PC-9 (cell line): Measurements from ENCODE around the gene OPN4. TPM values are rescaled to one million over a fixed set of nuclear protein-coding genes. Genes with fewer than 3 reads are reported as not detected.

Experiments
- BruUV-seq: library from RNA; stranded (reverse); fragments of 400-500 nt; replicated peaks from 2 replicates; lab custom pipeline; 2021; lab: Mats Ljungman, UMichigan
- CTCF ChIA-PET: fragments of 300-600 bp; sonication (Branson Sonifier 250); formaldehyde crosslinking; loops from one replicate; lab custom pipeline; 2022; ENCODE audit warnings: antibody characterized with exemption; lab: Charles Lee
- POLR2A ChIA-PET: fragments of 300-600 bp; sonication (Branson Sonifier 250); formaldehyde crosslinking; loops from one replicate; lab custom pipeline; 2022; ENCODE audit warnings: antibody characterized with exemption; ENCODE audit not compliant: unreplicated experiment; lab: Charles Lee
- DNase-seq, 2 experiments: peaks; one replicate each; pipeline versions ENCODE4 v3.0.0 to v3.0.0-alpha.2; 2015 to 2022; ENCODE audit warnings: mixed read lengths in 1 of 2
- H2AFZ ChIP-seq: fragments of 200-600 bp; sonication (generic); 2 replicates; pipeline ENCODE4 v1.8.1; 2017; ENCODE audit warnings: antibody characterized with exemption
- H3F3A ChIP-seq: fragments of 200-600 bp; sonication (generic); 2 replicates; pipeline ENCODE4 v1.8.1; 2017; ENCODE audit warnings: antibody characterized with exemption, mild to moderate bottlenecking, low read depth; ENCODE audit not compliant: insufficient read depth
- H3K27ac ChIP-seq: fragments of 200-600 bp; sonication (generic); 2 replicates; pipeline ENCODE4 v1.6.1; 2016; ENCODE audit warnings: mixed run types
- H3K27me3 ChIP-seq: fragments of 200-600 bp; sonication (generic); 2 replicates; pipeline ENCODE4 v1.6.1; 2016; ENCODE audit warnings: low read depth, mixed run types; ENCODE audit not compliant: insufficient read depth
- H3K36me3 ChIP-seq: fragments of 200-600 bp; sonication (generic); 2 replicates; pipeline ENCODE4 v1.6.1; 2016; ENCODE audit warnings: low read depth, mixed run types
- H3K4me1 ChIP-seq: fragments of 200-600 bp; sonication (generic); replicated peaks from 2 replicates; pipeline ENCODE4 v1.6.1; 2016; ENCODE audit warnings: mixed run types; ENCODE audit not compliant: insufficient read depth
- H3K4me2 ChIP-seq: fragments of 200-600 bp; sonication (generic); 2 replicates; pipeline ENCODE4 v1.6.1; 2017; ENCODE audit warnings: mixed run types
- H3K4me3 ChIP-seq: fragments of 200-600 bp; sonication (generic); 2 replicates; pipeline ENCODE4 v1.6.1; 2016; ENCODE audit warnings: mixed run types
- H3K79me2 ChIP-seq: fragments of 200-600 bp; sonication (generic); 2 replicates; pipeline ENCODE4 v1.6.1; 2017; ENCODE audit warnings: low read depth, mixed run types
- H3K9me2 ChIP-seq: fragments of 200-600 bp; sonication (generic); 2 replicates; pipeline ENCODE4 v1.8.1; 2017; ENCODE audit warnings: mild to moderate bottlenecking; ENCODE audit not compliant: insufficient read depth
- H3K9me3 ChIP-seq: fragments of 200-600 bp; sonication (generic); 2 replicates; pipeline ENCODE4 v1.8.1; 2016; ENCODE audit warnings: low read depth; ENCODE audit not compliant: insufficient read depth
- H4K20me1 ChIP-seq: fragments of 200-600 bp; sonication (generic); 2 replicates; pipeline ENCODE4 v1.8.1; 2017; ENCODE audit not compliant: insufficient read depth
- CTCF ChIP-seq: fragments of 200-600 bp; sonication (generic); conservative IDR thresholded peaks from 2 replicates; pipeline ENCODE4 v1.6.1; 2017; ENCODE audit warnings: mixed run types, antibody characterized with exemption, mild to moderate bottlenecking, moderate library complexity
- EZH2 ChIP-seq: fragments of 200-600 bp; sonication (generic); IDR thresholded peaks from 2 replicates; pipeline ENCODE4 v1.8.0; 2017; ENCODE audit warnings: antibody characterized with exemption, low read depth
- intact Hi-C: fragments of 100-400 bp; cut with micrococcal nuclease; formaldehyde crosslinking; loops from one replicate; pipeline ENCODE4 v1.10.0; 2022; ENCODE audit not compliant: unreplicated experiment
- total RNA-seq: library from RNA; stranded (reverse); gene quantifications from 2 replicates; pipeline ENCODE4 v1.2.3, GENCODE V29; 2021

OPN4 gene
- total RNA-seq, 1 experiment from 2014 or later = 0.15 TPM

- no TSS peak for BruUV-seq
- no peak for TF ChIP-seq EZH2
- no peak for TF ChIP-seq CTCF
- CTCF ChIA-PET = interaction anchor here (1.1 kb wide), 1 partner anchor 236 kb away, joined by 4 read pairs; no protein-coding TSS in a partner anchor
- H3K36me3 ChIP-seq = no peaks in the 10 kb centered on the region
- no peaks in the 10 kb centered on the region for H3K79me2 ChIP-seq
- H3F3A ChIP-seq = peaks cover 16% of the 10 kb centered on the region; the same call in 1 of the 2 replicates
- DNase-seq = no peak
- no peaks in the 10 kb centered on the region for H3K27me3 ChIP-seq
- H3K9me3 ChIP-seq = peaks cover 4% of the 10 kb centered on the region; the same call in 1 of the 2 replicates
- H2AFZ ChIP-seq = no peak overlapping the region
- H3K27ac ChIP-seq = peak overlapping the region; percentile 85
- H3K4me3 ChIP-seq = no peak overlapping the region
- peaks cover 21% of the 10 kb centered on the region for H3K4me1 ChIP-seq
- H3K9me2 ChIP-seq = no peaks in the 10 kb centered on the region
- intact Hi-C loops = no loop called here
- no peaks in the 10 kb centered on the region for H4K20me1 ChIP-seq
- POLR2A ChIA-PET = interaction anchor here (0.6 kb wide), 1 partner anchor 32 kb away, joined by 3 read pairs; the partner anchor contains the start of gene LDB3
- H3K4me2 ChIP-seq = no peak overlapping the region
These were observed 18.0 kb upstream of the OPN4 start for GRCh38 chr10:86636311-86636710.

- no peaks in the 10 kb centered on the region for H3K79me2 ChIP-seq
- H3K9me2 ChIP-seq = no peaks in the 10 kb centered on the region
- no peaks in the 10 kb centered on the region for H4K20me1 ChIP-seq
- H3K9me3 ChIP-seq = peaks cover 4% of the 10 kb centered on the region; the same call in 1 of the 2 replicates
- no peak overlapping the region for H3K4me2 ChIP-seq
- no TSS peak for BruUV-seq
- no peaks in the 10 kb centered on the region for H3K27me3 ChIP-seq
- no peak overlapping the region for H3K4me3 ChIP-seq
- no peak for TF ChIP-seq EZH2
- no peak for TF ChIP-seq CTCF
- H3K4me1 ChIP-seq = peaks cover 11% of the 10 kb centered on the region
- H2AFZ ChIP-seq = no peak overlapping the region
- ChIA-PET POLR2A (no interaction called here), CTCF (no interaction called here)
- H3K36me3 ChIP-seq = no peaks in the 10 kb centered on the region
- no peak for DNase-seq
- no peaks in the 10 kb centered on the region for H3F3A ChIP-seq
- H3K27ac ChIP-seq = no peak overlapping the region
- intact Hi-C loops = no loop called here
These were observed 12.3 kb upstream of the OPN4 start for GRCh38 chr10:86642021-86642420.

- Histone ChIP-seq H3K4me1 (peaks cover 16% of the 10 kb centered on the region), H3K4me2 (no peak overlapping the region), H3K27me3 (no peaks in the 10 kb centered on the region), H2AFZ (no peak overlapping the region), H3K36me3 (no peaks in the 10 kb centered on the region), H3K9me2 (no peaks in the 10 kb centered on the region), H3K27ac (no peak overlapping the region), H3K79me2 (no peaks in the 10 kb centered on the region), H3F3A (peaks cover 3% of the 10 kb centered on the region), H3K4me3 (no peak overlapping the region), H4K20me1 (no peaks in the 10 kb centered on the region), H3K9me3 (peaks cover 4% of the 10 kb centered on the region; the same call in 1 of the 2 replicates)
- CTCF ChIA-PET = interaction anchor here (0.6 kb wide), 1 partner anchor 49 kb away, joined by 10 read pairs; no protein-coding TSS in a partner anchor
- POLR2A ChIA-PET = interaction anchor here (0.7 to 0.8 kb wide), 2 partner anchors 105 to 459 kb away, joined by 4 read pairs; no protein-coding TSS in a partner anchor
- intact Hi-C loops = no loop called here
- no peak for DNase-seq
- no peak for TF ChIP-seq CTCF
- no peak for TF ChIP-seq EZH2
- no TSS peak for BruUV-seq
These were observed 11.8 kb upstream of the OPN4 start for GRCh38 chr10:86642499-86642898.
